ENCODE measurements around the gene GALNS.
"Not testable (repeated sequence)": the region's sequence is repeated elsewhere in the genome, so short reads cannot be mapped to it uniquely, and the experiment has no call there.

GALNS gene

GRCh38 chr16:88799569-88800276, 57.0 kb downstream of the GALNS start:
- DNase-seq, result no peak

GRCh38 chr16:88798772-88799455, 57.8 kb downstream of the GALNS start:
- DNase-seq, result no peak

- no peak for DNase-seq
These were observed 58.7 kb downstream of the GALNS start for GRCh38 chr16:88798073-88798472.

- no peak for DNase-seq
These were observed 60.5 kb downstream of the GALNS start for GRCh38 chr16:88796278-88796677.

GRCh38 chr16:88793251-88793954, 63.3 kb downstream of the GALNS start:
- no peak for DNase-seq

GRCh38 chr16:88792668-88793250, 64.0 kb downstream of the GALNS start:
- no peak for DNase-seq

GRCh38 chr16:88792078-88792550, 64.6 kb downstream of the GALNS start:
- no peak for DNase-seq

GRCh38 chr16:88790312-88791211, 66.2 kb downstream of the GALNS start:
- DNase-seq, result no peak

GRCh38 chr16:88789594-88789993, 67.2 kb downstream of the GALNS start:
- DNase-seq, result no peak

GRCh38 chr16:88788749-88789148, 68.0 kb downstream of the GALNS start:
- not testable (repeated sequence) for DNase-seq

GRCh38 chr16:88787579-88788314, 69.0 kb downstream of the GALNS start:
- DNase-seq, result no peak

GRCh38 chr16:88785106-88785924, 71.4 kb downstream of the GALNS start, which contains the start of gene PIEZO1:
Gene PIEZO1 (minus strand): TSS chr16:88785220. CDS start chr16:88784964, 256 bp downstream.
- DNase-seq, result peak; percentile 71

GRCh38 chr16:88784856-88785105, 72.0 kb downstream of the GALNS start:
- DNase-seq, result no peak

- peak; percentile 82 for DNase-seq
These were observed 72.5 kb downstream of the GALNS start for GRCh38 chr16:88784074-88784855.

GRCh38 chr16:88783391-88784073, 73.2 kb downstream of the GALNS start:
- DNase-seq, result no peak

- DNase-seq, result peak; percentile 82
These were observed 74.0 kb downstream of the GALNS start for GRCh38 chr16:88782454-88783390.

GRCh38 chr16:88781140-88782077, 75.3 kb downstream of the GALNS start:
- DNase-seq, result no peak
